Measurements from ENCODE around the gene ANGPTL1.
"Not testable (repeated sequence)": the region's sequence is repeated elsewhere in the genome, so short reads cannot be mapped to it uniquely, and the experiment has no call there.

Gene ANGPTL1

DNA sequence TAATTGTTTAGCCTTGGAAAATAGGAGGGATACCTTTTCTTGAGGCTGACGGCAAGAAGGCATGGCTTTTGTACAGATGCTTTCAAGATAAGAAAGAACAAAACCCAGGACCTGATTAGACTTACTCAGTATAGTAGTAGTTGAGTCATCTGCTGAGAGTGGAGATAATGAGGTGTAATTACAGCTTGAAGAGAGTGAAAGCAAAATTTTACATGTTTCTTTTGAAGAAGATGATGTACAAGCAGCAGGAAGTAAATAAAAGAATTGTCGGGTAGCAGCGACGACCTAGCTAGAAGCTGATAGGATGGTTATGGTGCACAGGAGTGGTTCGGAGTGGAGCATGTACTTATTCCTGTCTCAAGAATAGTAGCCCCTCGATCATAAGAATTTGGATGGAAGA, 6.6 kb downstream of the ANGPTL1 start:
- no peak for DNase-seq (ENCODE audit: low read depth)

DNA sequence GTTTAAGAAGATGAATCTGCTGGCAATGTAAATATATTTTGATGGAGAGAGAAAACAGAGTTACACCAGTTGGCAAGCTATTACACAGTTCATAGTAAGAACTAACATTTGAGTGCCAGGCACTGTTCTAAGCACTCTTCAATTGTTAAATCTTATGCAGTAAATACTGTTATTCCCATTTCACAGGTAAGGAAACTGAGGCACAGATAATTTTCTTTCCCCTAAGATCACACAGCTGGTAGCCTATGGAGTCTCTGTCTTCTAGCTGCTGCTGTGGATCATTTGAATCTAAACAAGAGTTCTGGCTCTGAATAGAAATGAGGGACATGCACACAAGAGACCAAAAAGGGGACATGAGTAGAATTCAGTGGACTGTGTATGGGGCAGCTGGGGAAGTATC, 8.0 kb downstream of the ANGPTL1 start:
- DNase-seq (ENCODE audit: low read depth) = no peak

DNA sequence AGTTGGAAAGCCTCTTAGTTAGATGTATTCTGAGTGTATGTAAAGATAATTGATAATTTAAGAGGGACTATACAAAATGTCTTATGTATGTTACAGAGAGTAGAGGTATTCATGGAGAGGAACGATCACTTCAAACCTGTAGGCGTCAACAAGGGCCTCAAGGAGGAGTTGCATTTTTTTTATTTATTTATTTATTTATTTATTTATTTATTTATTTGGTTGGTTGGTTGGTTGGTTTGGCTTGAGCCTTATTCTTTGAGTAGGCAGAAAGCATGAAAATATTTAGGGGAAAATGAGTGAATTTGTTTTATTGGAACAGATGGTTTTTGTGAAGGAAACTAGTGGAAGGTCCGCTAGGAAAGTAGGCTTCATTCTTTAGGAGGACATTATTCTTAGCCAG, 8.5 kb downstream of the ANGPTL1 start:
- no peak for DNase-seq (ENCODE audit: low read depth)

- no peak for DNase-seq (ENCODE audit: low read depth)
Observed at GRCh38 chr1:178857126-178857525, 13.8 kb downstream of the ANGPTL1 start.

DNA sequence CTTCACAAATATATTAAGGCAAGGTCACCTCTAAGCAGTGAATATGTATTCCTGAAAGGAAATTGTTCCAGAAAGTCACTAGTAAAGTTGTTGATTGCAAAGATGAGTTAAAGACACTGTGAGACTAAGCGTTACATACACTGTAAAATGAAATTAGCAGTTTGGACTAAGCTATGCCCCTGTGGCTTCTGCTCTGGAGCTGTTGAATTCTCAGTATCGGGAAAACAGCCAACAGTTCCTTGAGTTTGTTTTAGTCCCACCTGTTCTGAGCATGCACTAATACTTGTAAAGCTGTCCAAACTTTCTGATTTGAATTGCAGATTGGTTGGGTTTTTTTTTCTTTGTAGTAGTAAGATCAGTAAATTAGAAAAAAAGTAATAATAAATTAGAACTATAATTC, 21.0 kb downstream of the ANGPTL1 start:
- DNase-seq (ENCODE audit: low read depth) = no peak

DNA sequence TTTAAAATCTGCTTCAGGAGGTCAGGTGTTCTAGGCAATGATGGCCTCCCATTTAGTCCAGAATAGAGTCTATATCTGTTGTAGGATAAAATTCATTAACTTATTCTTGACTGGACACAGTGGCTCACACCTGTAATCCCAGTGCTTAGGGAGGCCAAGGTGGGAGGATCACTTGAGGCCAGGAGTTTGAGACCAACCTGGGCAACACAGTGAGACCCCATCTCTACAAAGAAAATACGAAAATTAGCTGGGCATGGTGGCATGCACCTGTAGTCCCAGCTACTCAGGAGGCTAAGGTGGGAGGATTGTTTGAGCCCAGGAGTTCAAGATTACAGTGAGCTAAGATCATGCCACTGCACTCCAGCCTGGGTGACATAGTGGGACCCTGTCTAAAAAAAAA, 23.0 kb downstream of the ANGPTL1 start:
- not testable (repeated sequence) for DNase-seq (ENCODE audit: low read depth)

DNA sequence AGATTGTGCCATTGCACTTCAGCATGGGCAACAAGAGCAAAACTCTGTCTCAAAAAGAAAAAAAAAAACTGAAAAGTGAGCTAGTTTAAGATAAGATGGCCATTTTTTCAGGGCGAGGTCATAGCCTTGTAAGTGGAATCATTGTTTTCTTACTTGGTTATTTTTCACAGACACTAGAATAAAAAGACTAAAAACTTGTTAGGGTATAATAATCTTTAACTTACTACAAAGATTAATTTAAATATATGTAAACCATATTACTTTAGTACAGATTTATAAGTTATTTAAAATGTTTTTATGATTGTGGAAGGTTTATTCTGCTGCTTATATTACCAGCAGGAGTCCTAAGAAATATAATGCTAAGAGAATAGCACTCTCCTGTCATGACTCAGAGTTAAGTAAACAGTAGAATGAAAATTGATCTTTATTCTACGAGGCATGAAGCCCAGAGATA, 23.5 kb downstream of the ANGPTL1 start:
- no peak for DNase-seq (ENCODE audit: low read depth)

DNA sequence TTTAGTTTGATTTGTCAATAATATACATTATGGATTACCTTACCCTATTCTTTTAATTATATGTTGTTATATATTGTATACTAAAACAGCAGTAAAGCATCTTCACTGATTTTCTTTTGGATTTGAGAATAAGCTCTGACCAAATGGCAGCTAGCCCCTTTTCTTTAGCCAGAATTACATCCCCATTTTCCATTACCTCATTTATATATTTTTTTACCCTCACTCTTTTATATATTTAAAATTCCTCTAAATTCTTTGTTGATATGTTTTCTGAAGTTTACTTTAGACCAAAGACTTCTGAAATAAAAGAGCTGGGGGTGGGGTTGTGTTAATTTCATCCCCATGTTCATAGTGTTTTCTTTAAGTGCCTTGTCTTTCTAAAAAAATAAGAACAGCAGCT, 24.6 kb downstream of the ANGPTL1 start:
- DNase-seq (ENCODE audit: low read depth) = no peak

- DNase-seq (ENCODE audit: low read depth) = no peak
Observed at GRCh38 chr1:178844436-178844835, 26.4 kb downstream of the ANGPTL1 start.

- no peak for DNase-seq (ENCODE audit: low read depth)
Observed at GRCh38 chr1:178825167-178825566, 45.7 kb downstream of the ANGPTL1 start.

DNA sequence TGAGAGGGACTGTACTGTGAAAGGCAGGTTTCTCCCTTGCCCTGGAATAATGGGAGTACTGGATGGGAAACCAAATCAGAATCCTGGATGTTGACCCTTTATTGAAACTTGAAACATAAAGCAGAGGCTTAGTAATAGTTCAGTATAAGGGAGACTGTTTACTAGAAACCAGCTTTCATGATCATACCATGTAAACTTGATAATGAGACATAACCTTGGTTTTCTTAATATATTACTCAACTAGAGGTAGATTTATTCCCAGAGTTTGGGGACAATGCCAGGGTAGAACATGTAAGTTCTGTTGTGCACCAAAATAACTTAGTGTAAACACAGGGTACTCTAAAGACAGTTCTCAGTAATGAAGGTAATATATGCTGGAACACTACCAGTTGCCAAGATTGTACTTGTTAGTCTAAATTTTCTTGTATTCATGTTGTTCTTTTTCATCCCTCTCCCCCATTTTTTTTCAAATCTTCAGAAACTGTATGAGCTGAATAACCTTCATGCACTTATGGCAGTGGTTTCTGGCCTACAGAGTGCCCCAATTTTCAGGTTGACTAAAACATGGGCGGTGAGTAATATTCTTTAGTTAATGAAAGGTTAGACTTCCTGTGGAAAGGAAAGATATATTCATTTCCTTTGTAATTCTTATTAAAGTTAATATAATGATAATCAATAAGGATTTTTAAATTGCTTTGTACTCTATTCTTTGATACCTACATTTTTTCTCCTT, 49.6 kb downstream of the ANGPTL1 start:
- no peak for DNase-seq (ENCODE audit: low read depth)

DNA sequence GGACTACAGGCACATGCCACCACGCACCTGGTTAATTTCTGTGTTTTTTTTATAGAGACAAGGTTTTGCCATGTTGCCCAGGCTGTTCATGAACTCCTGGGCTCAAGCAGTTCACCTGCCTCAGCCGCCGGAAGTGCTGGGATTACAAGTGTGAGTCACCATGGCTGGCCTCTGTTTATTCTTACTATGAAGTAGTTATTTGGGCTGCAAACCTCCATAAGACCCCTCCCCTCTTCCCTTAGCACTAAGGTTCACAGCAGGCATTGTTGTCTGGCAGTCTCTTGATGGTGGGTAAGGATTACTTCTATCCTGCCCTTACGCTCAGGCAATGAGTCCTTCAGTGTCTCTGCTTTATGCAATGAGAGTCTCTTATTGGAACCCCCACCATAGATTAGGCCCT, 51.8 kb downstream of the ANGPTL1 start:
- no peak for DNase-seq (ENCODE audit: low read depth)

DNA sequence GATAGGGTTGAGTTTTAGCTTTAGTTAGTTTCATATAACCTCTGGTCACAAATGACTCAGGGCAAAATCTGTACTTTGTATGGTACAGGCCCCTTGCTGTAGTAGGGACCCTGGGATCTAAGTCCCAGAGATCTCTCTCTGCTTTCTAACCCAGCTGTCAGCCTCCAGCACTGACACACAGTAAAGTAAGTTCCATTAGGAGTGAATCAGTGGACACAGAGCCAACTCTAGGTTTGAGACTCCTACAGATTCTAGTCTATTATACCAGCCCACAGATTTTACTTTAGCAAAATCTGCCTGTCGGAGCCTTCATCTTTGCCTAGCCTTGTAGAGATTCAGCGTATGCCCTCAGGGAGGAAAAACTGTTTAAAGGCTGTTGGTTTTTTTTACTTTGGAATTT, 52.5 kb downstream of the ANGPTL1 start:
- no peak for DNase-seq (ENCODE audit: low read depth)

- DNase-seq (ENCODE audit: low read depth) = no peak
Observed at GRCh38 chr1:178810585-178810984, 60.3 kb downstream of the ANGPTL1 start.

GRCh38 chr1:178808529-178808928, 62.3 kb downstream of the ANGPTL1 start:
- no peak for DNase-seq (ENCODE audit: low read depth)

GRCh38 chr1:178806665-178807300, 64.1 kb downstream of the ANGPTL1 start:
- DNase-seq (ENCODE audit: low read depth) = no peak

DNA sequence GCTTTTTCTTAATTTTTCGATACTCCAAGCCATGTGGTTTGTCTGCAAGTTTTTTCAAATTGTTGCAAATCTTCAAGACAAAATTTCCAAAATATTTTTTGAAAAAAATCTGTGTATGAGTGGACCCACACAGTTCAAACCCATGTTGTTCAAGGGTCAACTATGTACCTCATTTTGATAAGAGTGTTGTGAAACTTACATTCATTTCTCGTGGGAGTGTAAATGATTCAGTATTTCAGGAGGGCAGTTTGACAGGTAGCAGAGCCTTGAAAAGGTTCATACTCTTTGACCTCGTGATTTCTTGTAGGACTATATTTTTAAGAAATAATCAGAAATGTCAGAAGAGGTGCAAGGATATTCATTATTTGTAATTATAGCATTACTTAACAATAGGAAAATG, 68.0 kb downstream of the ANGPTL1 start:
- DNase-seq (ENCODE audit: low read depth) = no peak
